HL-60 (cell line): ENCODE results near the gene SUPT20H.

Experiments used
- DNase-seq, 2 experiments: peaks; one replicate each; pipeline ENCODE4 v3.0.0-alpha.2; 2010 to 2020; ENCODE audit warnings: low read depth in 1 of 2, low spot score in 1 of 2
- H3K27ac ChIP-seq: fragments of 250-450 bp; sonication (Bioruptor Pico); replicated peaks from 2 replicates; pipeline ENCODE4 v1.5.1; 2020; ENCODE audit warnings: mild to moderate bottlenecking, moderate library complexity
- H3K27me3 ChIP-seq: fragments of 250-450 bp; sonication (Bioruptor Pico); 2 replicates; pipeline ENCODE4 v1.5.1; 2021; ENCODE audit warnings: mild to moderate bottlenecking, moderate library complexity; ENCODE audit not compliant: insufficient read depth, poor library complexity, severe bottlenecking
- H3K4me3 ChIP-seq: replicated peaks from 2 replicates; pipeline ENCODE4 v1.5.1; 2011; ENCODE audit warnings: mild to moderate bottlenecking, control low read depth, low read length; ENCODE audit not compliant: insufficient read depth
- GABPA ChIP-seq: IDR thresholded peaks from 2 replicates; pipeline ENCODE4 v1.6.1; 2012; ENCODE audit warnings: low read depth
- POLR2AphosphoS5 ChIP-seq: IDR thresholded peaks from 2 replicates; pipeline ENCODE4 v1.6.1; 2012; ENCODE audit warnings: low read depth
- REST ChIP-seq: IDR thresholded peaks from 2 replicates; pipeline ENCODE4 v1.6.1; 2012; ENCODE audit warnings: low read depth; ENCODE audit not compliant: insufficient replicate concordance
- SPI1 ChIP-seq: IDR thresholded peaks from 2 replicates; pipeline ENCODE4 v1.6.1; 2012; ENCODE audit warnings: low read depth, mild to moderate bottlenecking, borderline replicate concordance
- long read RNA-seq: library from polyadenylated mRNA; unstranded; transcript quantifications from one replicate; pipeline ENCODE4 v2.0.0, GENCODE V29; 2020
- TF ChIP-seq, protein P1 (sequence below): IDR thresholded peaks from one replicate; pipeline ENCODE4 v1.5.1; 2011; ENCODE audit warnings: low read length, control low read depth, inconsistent platforms; ENCODE audit not compliant: insufficient read depth

The SUPT20H gene
- long read RNA-seq, transcript SUPT20H-201 (26 exons, 2,739 nt), result minor isoform, 7 of 150 reads
- long read RNA-seq, transcript SUPT20H-203 (25 exons, 2,843 nt), result major isoform, 11 of 150 reads
- long read RNA-seq, partial matches to known transcripts, result 23 of 150 reads
- long read RNA-seq, other reads (novel, unspliced or antisense), result 107 of 150 reads

DNA sequence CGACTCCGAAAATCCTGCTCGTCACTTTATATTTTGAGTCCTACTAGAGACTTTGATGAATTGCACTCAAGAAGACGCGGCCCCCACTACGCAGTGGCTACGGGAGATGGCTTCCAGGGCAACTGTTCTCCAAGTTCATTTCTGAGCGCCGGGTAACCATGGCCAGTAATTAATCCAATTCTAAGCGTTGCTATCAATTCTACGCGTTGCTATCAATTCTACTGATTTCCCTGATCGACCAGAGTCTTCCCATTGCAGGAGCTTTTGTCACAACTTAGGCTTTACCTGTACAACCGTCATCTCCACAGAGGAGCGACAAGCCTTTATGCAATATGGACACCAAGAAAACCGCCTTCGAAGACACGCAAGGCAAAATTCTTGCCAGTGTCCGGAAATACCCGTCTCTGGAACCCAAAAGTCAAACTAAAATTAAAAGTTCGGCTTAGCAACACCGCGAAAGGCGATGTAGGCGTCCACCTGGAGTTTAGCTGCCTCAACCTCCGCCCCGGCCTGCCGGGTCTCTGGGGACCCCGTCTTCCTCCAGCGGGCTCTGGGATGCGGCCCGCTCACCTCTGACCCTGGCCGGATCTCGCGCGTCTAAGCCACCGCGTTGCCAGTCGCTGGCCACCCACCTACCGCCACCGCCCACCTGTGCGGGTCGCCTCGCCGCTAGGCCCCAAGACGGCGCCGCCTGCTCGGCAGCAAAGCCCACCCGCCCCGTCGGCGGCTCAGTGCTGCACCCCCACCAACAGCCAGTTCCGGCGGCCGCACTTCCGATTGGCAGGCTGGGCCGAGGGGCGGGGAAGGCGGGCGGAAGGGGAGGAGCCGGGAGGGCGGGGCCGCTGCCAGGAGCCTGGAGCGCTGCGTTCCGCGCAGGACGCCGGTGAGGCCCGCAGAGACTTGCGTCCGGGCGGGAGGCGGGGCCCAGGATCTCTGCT, at the start of gene SUPT20H:
TSS of gene SUPT20H (minus strand) at position 779 of the 938 bp plus-strand sequence. CDS start 8,198 bp downstream, outside the sequence.
- Histone ChIP-seq H3K27ac (peak within 1 kb of the TSS; percentile 96), H3K27me3 (no peaks in the 10 kb centered on the region), H3K4me3 (peak within 1 kb of the TSS; percentile 67)
- peak; percentile 54 to 95 for DNase-seq
- no peak for TF ChIP-seq REST
- no peak for TF ChIP-seq SPI1
- TF ChIP-seq GABPA, result peak; percentile 77
- TF ChIP-seq POLR2AphosphoS5, result peak; percentile 93
- TF ChIP-seq, protein P1, sequence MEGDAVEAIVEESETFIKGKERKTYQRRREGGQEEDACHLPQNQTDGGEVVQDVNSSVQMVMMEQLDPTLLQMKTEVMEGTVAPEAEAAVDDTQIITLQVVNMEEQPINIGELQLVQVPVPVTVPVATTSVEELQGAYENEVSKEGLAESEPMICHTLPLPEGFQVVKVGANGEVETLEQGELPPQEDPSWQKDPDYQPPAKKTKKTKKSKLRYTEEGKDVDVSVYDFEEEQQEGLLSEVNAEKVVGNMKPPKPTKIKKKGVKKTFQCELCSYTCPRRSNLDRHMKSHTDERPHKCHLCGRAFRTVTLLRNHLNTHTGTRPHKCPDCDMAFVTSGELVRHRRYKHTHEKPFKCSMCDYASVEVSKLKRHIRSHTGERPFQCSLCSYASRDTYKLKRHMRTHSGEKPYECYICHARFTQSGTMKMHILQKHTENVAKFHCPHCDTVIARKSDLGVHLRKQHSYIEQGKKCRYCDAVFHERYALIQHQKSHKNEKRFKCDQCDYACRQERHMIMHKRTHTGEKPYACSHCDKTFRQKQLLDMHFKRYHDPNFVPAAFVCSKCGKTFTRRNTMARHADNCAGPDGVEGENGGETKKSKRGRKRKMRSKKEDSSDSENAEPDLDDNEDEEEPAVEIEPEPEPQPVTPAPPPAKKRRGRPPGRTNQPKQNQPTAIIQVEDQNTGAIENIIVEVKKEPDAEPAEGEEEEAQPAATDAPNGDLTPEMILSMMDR, result no peak

DNA sequence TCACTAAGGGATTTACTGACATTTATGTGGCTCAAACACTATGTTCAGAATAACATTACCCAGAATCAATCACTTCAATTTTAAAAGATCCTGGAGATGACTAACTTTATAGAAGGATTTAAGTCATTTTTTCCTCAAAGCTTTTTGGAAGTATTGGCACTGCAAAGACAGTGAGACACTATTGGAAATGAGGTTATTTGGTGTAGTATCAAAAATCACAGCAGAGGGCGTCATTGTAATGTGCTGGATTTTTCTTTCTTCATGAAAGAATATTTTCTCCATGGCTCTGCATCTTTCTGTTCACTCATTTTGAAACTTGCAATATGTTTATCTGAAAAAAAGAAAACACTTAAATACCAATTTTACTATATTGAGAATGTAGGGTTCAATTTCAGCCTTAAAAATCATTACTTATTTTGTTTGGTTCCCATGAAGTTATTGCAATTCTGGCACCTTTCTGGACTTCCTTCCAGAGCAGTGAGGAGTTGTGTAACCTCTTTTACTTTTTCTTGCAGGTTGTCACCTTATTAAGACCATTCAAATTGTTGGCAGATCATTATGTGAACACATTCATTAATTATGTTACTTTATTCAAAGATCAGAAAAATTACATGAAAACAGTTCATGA, 49.7 kb upstream of the SUPT20H start:
- Histone ChIP-seq H3K27me3 (no peaks in the 10 kb centered on the region), H3K4me3 (no peak overlapping the region), H3K27ac (no peak overlapping the region)
- TF ChIP-seq, protein P1, result no peak
- TF ChIP-seq GABPA, result no peak
- TF ChIP-seq SPI1, result no peak
- no peak for TF ChIP-seq POLR2AphosphoS5
- no peak for TF ChIP-seq REST
- DNase-seq, result no peak

GRCh38 chr13:37107868-37108267, 48.4 kb upstream of the SUPT20H start:
- Histone ChIP-seq H3K27me3 (no peaks in the 10 kb centered on the region), H3K4me3 (no peak overlapping the region), H3K27ac (no peak overlapping the region)
- DNase-seq, result no peak
- TF ChIP-seq REST, result no peak
- no peak for TF ChIP-seq POLR2AphosphoS5
- no peak for TF ChIP-seq GABPA
- TF ChIP-seq, protein P1, result no peak
- TF ChIP-seq SPI1, result no peak
